ENCODE measurements around the gene GRIN3A.

GRIN3A gene

GRCh38 chr9:101533334-101534204, 204.9 kb downstream of the GRIN3A start, which contains the start of gene RNF20:
RNF20 (plus strand) TSS chr9:101533853; CDS start chr9:101535424, 1,571 bp downstream.
- Histone ChIP-seq H3K9me3 (ENCODE audit: severe bottlenecking) (no peaks in the 10 kb centered on the region), H3K4me1 (ENCODE audit: insufficient read depth, poor library complexity, severe bottlenecking) (peaks cover 12% of the 10 kb centered on the region), H3K36me3 (ENCODE audit: low read depth) (peaks cover 33% of the 10 kb centered on the region), H3K27ac (ENCODE audit: poor library complexity, severe bottlenecking) (peak within 1 kb of the TSS; percentile 49), H3K4me3 (ENCODE audit: severe bottlenecking) (peak within 1 kb of the TSS; percentile 71), H3K27me3 (ENCODE audit: insufficient read depth, poor library complexity, severe bottlenecking) (no peaks in the 10 kb centered on the region)
- ATAC-seq (ENCODE audit: low read depth) (peak; percentile 93), DNase-seq (ENCODE audit: low spot score) (peak; percentile 100)
- TF ChIP-seq CTCF (IDR thresholded peaks at IDR 0.05; ENCODE audit: poor library complexity, severe bottlenecking), result no peak

- Histone ChIP-seq H3K4me3 (ENCODE audit: severe bottlenecking) (no peak overlapping the region), H3K36me3 (ENCODE audit: low read depth) (no peaks in the 10 kb centered on the region), H3K9me3 (ENCODE audit: severe bottlenecking) (no peaks in the 10 kb centered on the region), H3K4me1 (ENCODE audit: insufficient read depth, poor library complexity, severe bottlenecking) (peaks cover 9% of the 10 kb centered on the region), H3K27me3 (ENCODE audit: insufficient read depth, poor library complexity, severe bottlenecking) (no peaks in the 10 kb centered on the region), H3K27ac (ENCODE audit: poor library complexity, severe bottlenecking) (no peak overlapping the region)
- TF ChIP-seq CTCF (IDR thresholded peaks at IDR 0.05; ENCODE audit: poor library complexity, severe bottlenecking), result peak; percentile 90
- ATAC-seq (ENCODE audit: low read depth) (peak; percentile 56), DNase-seq (ENCODE audit: low spot score) (no peak)
Observed at GRCh38 chr9:101530076-101530711, 208.3 kb downstream of the GRIN3A start.

- no peak overlapping the region for H3K27ac ChIP-seq (ENCODE audit: poor library complexity, severe bottlenecking)
- DNase-seq (ENCODE audit: low spot score) (no peak), ATAC-seq (ENCODE audit: low read depth) (no peak)
- no peak overlapping the region for H3K4me3 ChIP-seq (ENCODE audit: severe bottlenecking)
- H3K36me3 ChIP-seq (ENCODE audit: low read depth), result no peaks in the 10 kb centered on the region
- TF ChIP-seq CTCF (IDR thresholded peaks at IDR 0.05; ENCODE audit: poor library complexity, severe bottlenecking), result no peak
- H3K9me3 ChIP-seq (ENCODE audit: severe bottlenecking), result no peaks in the 10 kb centered on the region
- H3K4me1 ChIP-seq (ENCODE audit: insufficient read depth, poor library complexity, severe bottlenecking), result peaks cover 9% of the 10 kb centered on the region
- H3K27me3 ChIP-seq (ENCODE audit: insufficient read depth, poor library complexity, severe bottlenecking), result no peaks in the 10 kb centered on the region
Observed at GRCh38 chr9:101528015-101528414, 210.4 kb downstream of the GRIN3A start.

- peaks cover 9% of the 10 kb centered on the region for H3K4me1 ChIP-seq (ENCODE audit: insufficient read depth, poor library complexity, severe bottlenecking)
- no peak for TF ChIP-seq CTCF (IDR thresholded peaks at IDR 0.05; ENCODE audit: poor library complexity, severe bottlenecking)
- no peak for DNase-seq (ENCODE audit: low spot score)
- H3K27me3 ChIP-seq (ENCODE audit: insufficient read depth, poor library complexity, severe bottlenecking), result no peaks in the 10 kb centered on the region
- no peak overlapping the region for H3K4me3 ChIP-seq (ENCODE audit: severe bottlenecking)
- peak; percentile 89 for ATAC-seq (ENCODE audit: low read depth)
- no peak overlapping the region for H3K27ac ChIP-seq (ENCODE audit: poor library complexity, severe bottlenecking)
- H3K9me3 ChIP-seq (ENCODE audit: severe bottlenecking), result no peaks in the 10 kb centered on the region
- H3K36me3 ChIP-seq (ENCODE audit: low read depth), result no peaks in the 10 kb centered on the region
Observed at GRCh38 chr9:101527066-101527465, 211.4 kb downstream of the GRIN3A start.

Measured in RWPE2 (cell line).